AML-193 (cell line): Measurements from ENCODE around the gene IER3.
"Not testable (repeated sequence)": the region's sequence is repeated elsewhere in the genome, so short reads cannot be mapped to it uniquely, and the experiment has no call there.

Experiments used
- DNase-seq, 2 experiments: peaks; one replicate each; lab custom pipeline; 2025; lab: John Stamatoyannopoulos, UW

The IER3 gene

DNA sequence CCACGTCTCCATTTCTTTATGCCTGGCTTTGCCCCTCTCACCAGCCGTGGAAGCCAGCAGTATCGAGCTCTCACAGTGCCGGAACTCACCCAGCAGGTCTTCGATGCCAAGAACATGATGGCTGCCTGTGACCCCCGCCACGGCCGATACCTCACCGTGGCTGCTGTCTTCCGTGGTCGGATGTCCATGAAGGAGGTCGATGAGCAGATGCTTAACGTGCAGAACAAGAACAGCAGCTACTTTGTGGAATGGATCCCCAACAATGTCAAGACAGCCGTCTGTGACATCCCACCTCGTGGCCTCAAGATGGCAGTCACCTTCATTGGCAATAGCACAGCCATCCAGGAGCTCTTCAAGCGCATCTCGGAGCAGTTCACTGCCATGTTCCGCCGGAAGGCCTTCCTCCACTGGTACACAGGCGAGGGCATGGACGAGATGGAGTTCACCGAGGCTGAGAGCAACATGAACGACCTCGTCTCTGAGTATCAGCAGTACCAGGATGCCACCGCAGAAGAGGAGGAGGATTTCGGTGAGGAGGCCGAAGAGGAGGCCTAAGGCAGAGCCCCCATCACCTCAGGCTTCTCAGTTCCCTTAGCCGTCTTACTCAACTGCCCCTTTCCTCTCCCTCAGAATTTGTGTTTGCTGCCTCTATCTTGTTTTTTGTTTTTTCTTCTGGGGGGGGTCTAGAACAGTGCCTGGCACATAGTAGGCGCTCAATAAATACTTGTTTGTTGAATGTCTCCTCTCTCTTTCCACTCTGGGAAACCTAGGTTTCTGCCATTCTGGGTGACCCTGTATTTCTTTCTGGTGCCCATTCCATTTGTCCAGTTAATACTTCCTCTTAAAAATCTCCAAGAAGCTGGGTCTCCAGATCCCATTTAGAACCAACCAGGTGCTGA lies 20.3 kb downstream of the IER3 start:
- DNase-seq = not testable (repeated sequence)

DNA sequence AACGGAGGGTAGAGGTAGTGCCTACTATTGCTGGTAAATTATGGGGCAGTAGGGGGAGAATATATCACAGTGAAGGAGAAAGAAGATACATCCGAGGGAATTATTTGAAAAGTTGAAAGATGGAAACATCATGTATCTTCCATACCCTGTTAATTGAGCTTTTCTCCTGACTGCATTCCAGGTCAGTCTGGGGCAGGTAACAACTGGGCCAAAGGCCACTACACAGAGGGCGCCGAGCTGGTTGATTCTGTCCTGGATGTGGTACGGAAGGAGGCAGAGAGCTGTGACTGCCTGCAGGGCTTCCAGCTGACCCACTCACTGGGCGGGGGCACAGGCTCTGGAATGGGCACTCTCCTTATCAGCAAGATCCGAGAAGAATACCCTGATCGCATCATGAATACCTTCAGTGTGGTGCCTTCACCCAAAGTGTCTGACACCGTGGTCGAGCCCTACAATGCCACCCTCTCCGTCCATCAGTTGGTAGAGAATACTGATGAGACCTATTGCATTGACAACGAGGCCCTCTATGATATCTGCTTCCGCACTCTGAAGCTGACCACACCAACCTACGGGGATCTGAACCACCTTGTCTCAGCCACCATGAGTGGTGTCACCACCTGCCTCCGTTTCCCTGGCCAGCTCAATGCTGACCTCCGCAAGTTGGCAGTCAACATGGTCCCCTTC lies 21.0 kb downstream of the IER3 start:
- DNase-seq = not testable (repeated sequence)

DNA sequence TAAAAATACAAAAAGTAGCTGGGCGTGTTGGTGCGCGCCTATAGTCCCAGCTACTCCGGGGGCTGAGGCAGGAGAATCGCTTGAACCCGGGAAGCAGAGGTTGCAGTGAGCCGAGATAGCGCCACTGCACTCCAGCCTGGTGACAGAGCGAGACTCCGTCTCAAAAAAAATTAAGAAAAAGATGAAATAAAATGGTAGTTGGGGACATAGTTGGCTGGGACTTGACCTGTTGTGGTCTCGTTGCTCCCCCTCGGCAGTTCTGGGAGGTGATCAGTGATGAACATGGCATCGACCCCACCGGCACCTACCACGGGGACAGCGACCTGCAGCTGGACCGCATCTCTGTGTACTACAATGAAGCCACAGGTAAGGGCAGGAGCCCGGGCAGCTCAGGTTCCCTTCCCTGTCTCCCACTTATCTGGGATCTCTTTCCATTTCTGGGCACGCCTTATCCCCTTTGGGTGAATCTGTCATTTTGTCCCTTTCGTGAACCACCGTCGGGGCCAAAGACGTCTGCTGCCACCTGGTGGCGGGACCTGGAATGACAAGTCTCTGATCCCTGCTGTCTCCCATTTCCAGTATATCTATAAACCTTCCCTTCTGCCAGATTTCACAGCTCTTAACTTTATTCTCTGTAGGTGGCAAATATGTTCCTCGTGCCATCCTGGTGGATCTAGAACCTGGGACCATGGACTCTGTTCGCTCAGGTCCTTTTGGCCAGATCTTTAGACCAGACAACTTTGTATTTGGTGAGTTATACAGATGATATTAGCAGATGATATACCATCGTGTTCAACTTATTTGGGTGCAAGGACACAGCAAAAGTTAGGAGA lies 21.9 kb downstream of the IER3 start:
- peak; percentile 64 to 69 for DNase-seq

DNA sequence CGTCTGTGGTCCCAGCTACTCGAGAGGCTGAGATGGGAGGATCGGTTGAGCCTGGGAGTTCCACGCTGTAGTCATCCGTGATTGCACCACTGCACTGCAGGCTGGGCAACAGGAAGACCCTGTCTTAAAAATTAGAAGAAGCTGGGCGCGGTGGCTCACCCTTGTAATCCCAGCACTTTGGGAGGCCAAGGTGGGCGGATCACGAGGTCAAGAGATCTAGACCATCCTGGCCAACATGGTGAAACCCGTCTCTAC lies 22.4 kb downstream of the IER3 start:
- not testable (repeated sequence) for DNase-seq

DNA sequence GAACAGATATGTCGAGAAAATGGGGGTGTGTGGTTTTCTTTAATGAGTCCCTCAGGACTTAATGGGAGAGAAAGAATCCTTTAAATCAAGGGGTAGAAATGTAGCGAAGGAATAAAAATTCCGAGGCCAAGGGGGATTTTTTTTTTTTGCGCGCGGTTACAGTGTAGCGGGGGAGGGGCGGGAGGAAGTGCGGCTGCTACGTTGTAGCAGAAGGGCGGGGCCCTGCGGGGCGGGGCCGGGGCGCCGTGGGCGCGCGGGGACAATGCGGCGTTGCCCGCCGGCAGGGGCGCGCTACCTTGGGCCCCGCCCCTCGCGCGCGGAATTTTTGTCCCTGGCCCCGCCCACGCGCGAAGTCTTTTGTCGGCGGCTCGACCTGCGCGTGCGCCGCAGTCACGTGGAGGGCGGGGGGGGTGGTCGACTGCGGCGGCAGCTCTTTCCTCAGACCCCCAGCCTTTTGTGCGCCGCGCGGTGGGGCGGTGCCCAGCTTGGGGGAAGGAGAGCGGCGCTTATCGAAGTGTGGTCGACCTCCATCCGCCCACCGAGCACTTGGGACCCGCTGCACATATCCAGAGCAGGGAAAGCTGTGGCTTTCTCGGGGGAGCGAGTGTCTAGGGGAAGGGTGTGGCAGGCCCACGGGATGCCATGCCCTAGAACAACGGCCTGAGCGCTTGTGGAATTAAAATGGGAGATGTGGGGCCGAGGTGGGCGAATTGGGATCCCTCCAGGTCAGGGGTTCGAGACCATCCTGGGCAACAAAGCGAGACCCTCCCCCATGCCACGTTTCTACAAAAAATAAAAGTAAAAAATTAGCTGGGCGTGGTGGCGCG lies 22.9 kb downstream of the IER3 start:
- DNase-seq = peak; percentile 90 to 93

DNA sequence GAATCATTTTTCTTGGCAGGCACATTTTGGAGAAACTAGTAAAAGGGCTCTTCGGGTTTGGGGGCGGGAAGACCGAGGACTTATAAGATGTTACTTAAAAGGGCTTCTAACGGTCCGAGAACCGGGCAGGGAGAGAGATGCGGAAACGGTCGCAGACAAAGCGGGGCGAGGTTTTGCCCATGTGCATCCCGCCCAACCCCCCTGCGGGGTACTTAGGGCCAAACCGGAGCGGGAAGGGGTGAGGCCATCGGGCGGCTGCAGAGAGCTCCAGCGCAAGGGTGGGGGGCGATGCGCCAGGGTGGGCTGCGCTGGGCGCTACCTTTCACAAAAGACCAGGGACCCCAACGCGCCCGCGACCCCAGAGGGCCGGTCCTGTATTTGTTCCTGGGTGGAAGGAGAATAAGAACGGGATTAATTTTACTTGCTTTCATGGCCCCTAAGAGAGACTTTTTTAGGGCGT lies 23.6 kb downstream of the IER3 start:
- DNase-seq = peak; percentile 66 to 67

DNA sequence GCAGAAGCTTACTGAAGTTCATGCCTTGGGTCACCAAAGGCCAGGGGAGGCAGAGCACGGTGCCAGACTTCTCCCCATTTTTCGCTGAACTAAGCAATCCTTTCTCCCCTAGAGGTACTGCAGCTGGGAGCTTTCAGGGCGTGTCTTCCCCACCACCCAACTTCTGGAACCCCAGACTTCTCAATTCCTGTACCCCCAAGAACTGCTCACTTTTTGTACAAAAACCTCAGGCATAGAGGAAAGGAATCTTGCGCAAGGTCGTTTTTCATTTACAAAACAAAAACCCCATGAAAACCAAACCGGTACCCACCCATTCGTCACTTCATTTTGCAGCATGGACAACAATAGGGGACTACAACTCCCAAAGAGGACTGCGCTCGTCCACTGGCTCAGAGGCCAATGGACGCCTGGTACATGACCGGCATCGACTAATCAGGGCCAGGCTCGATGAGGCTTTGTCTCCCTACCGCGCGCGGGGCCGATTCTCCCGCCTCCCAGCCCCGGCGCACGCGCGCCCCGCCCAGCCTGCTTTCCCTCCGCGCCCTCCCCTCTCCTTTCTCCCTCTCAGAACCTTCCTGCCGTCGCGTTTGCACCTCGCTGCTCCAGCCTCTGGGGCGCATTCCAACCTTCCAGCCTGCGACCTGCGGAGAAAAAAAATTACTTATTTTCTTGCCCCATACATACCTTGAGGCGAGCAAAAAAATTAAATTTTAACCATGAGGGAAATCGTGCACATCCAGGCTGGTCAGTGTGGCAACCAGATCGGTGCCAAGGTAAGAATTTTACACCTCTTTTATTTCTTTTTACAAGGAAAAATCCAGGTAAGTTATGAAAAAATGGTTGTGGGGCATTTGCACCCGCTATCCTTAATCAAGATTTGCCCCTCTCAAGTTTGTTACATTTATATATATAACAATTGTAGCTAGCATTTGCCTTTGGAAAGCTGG lies 24.3 kb downstream of the IER3 start, which contains the start of gene TUBB:
Gene TUBB, plus strand, starts transcription at position 562 of the 947 bp plus-strand sequence. Its CDS starts 155 bp downstream, at position 717.
- peak; percentile 99 for DNase-seq

DNA sequence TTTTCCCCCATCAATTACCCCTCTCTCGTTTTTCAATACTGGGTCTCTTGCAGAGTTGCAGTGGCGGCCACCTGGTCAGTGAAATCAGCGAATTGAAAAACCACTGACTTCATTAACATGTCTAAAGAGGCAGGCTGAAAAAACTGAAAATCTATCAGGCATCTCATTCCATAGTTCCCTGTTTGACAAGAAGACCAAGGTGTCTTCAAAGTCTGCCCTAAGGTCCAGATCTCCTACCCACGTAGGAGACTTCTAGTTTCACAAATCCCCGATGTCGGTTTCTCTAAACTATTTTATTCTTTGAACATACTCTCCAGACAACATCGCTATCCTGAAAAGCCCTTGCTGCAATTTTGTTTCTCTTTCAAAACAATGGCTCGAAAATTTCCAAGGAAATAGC lies 25.0 kb downstream of the IER3 start:
- DNase-seq = no peak

DNA sequence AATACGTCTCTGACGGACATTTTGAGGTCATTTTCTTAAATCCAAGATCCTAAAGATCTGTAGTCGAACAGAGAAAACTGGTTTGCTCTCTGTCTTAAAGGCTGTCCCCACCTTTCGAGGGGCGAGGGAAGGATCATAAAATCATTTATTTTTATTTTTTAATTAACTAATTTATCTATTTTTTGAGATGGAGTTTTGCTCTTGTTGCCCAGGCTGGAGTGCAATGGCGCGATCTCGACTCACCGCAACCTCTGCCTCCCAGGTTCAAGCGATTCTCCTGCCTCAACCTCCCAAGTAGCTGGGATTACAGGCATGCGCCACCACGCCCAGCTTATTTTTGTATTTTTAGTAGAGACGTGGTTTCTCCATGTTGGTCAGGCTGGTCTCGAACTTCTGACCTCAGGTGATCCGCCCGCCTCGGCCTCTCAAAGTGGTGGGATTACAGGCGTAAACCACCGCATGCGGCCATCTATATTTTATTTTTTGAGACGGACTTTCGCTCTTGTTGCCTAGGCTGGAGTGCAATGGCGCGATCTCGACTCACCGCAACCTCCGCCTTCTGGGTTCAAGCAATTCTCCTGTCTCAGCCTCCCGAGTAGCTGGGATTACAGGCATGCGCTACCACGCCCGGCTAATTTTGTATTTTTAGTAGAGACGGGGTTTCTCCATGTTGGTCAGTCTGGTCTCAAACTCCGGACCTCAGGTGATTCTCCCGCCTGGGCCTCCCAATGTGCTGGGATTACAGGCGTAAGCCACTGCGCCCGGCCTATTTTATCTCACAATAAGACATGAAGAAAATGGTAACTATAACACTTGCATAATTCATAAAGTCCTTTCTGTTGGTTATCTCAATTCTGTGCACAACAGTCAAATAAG lies 26.3 kb downstream of the IER3 start:
- DNase-seq = not testable (repeated sequence)

DNA sequence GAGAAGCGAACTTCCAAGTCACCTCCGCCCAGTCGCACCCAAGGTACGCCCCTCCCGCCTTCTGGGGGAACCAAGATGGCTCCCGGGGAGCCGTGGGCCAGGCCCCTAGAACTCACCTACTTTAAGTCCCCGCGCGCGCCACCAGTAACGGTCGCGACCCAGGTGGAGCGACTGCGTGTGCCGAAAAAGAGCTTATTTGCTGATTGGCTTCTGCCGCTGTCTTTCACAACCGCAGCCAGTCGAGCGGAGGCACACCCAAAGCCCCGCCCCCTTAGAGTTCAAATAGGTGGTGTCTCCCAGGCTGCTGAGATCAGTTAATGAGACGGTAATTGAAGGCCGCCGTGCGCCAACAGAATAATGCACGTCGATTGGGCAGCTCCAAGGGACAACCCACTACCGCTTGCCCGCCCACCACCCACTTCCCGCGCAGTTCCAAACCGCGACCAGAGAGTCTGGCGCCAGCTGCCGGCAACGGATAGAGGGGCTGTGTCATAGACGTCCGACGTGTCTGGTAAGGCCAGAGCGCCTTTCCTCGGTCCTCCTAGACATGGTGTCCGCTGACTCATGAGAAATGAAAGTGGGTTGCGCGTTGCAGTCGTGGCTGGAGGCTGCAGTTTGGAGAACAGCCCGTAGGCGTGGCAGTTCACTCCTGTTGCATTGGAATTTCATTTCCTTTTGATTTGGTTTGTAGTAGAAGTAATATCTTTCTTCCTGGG lies 27.1 kb downstream of the IER3 start, which contains the start of gene MDC1:
Gene MDC1, minus strand, starts transcription at position 153 of the 716 bp plus-strand sequence. CDS start 2,106 bp downstream, outside the sequence.
- peak; percentile 100 for DNase-seq

DNA sequence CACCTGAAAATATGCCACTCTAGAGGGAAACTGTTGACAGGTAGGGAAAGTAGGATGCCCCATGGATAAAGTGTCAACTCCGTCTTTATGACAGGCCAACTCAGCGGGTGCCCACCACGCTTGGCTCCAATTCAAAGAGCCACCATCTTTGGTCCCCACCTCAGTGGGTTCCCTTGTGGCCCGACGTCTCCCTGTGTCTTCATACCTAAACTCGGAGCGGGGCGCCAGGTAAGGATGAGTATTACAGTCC lies 27.5 kb downstream of the IER3 start:
- DNase-seq = no peak

DNA sequence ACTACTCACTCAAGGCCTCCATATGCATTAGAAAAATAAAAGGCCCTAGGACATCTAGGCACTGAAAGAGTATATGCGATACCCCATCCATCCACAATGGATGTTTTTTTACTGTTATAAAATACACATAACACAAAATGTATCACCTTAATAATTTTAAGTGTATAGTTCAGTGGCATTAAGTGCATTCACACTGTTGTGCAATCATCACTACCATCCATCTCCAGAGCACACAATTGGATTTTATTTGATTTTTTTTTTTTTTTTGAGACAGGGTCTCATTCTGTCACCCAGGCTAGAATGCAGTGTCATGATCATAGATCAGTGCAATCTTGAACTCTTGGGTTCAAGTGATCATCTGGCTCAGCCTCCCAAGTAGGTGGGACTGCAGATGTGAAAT lies 30.1 kb downstream of the IER3 start:
- no peak for DNase-seq

DNA sequence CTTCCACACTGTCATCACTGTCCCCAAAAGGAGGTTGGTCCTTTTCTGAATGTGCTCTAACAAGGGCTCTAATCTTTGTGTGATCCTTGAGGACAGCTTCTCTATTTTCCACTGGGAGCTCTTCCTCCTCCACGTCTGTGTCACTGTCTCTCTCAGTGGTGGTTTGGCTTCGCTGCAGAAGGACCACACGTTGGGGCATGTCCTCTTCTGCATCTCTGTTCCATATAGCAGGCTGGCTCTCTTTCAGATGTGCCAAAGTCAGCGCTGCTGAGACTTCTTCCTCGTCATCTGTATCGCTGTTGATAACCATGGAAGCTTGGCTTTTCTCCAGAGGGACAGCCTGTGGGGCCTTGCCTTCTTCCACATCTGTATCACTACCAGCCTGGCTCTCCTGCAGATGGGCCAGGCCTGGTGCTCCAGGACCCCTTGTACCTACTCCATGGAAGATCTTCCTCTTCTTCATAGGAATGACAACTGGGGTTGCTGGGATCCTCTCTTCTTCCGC lies 31.9 kb downstream of the IER3 start:
- DNase-seq = no peak

DNA sequence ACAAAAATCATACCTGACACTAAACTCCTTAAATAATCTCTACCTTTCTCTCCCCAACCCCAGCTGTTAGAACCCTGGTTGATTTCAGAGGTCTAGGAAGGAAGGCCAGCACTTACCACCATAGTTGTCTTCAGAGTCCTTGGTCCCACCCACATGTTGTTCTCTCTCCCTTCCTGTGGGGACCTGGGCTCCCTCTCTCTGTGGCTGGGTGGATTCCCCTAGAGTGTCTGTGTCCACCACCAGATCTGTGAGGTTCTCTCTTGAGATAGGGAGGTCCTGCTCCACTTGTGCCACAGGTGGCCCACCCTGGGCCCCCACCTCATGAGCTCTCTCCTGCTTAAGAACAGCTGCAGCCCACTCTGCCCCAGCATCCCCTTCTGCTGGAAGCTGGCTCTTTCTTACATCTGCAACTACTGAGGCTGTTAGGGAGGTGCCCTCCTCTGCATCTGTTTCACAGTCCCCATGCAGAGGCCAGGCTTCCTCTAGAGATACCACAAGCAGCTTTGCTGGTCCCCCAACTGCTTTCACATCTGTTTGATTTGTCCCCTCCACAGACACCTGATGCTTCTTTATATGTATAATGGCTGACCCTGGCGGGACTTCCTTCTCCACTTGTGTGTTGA lies 32.5 kb downstream of the IER3 start:
- no peak for DNase-seq

DNA sequence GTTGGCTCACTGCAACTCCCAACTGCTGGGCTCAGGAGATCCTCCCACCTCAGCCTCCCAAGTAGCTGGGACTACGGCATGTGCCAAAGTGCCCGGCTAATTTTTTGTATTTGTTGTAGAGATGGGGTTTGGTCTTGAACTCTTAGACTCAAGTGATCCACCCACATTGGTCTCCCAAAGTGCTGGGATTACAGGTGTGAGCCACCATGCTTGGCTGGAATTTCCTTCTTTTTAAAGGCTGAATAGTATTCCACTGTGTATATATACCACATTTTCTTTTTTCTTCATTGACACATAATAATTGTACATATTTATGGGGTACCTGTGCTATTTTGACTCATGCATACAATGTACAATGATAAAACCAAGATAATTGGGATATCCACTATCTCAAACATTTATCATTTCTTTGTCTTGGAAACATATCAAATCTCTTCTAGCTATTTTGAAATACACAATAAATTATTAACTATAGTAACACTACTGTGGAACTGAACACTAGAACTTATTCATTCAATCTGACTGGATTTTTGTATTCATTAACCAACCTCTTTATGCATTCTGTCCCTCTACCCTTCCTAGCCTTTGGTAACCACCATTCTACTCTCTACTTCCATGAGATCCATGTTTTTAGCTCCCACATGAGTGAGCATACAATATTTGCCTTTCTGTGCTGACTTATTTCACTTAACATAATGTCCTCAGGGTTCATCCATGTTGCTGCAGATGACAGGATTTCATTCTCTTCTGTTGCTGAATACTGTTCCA lies 35.1 kb downstream of the IER3 start:
- no peak for DNase-seq

DNA sequence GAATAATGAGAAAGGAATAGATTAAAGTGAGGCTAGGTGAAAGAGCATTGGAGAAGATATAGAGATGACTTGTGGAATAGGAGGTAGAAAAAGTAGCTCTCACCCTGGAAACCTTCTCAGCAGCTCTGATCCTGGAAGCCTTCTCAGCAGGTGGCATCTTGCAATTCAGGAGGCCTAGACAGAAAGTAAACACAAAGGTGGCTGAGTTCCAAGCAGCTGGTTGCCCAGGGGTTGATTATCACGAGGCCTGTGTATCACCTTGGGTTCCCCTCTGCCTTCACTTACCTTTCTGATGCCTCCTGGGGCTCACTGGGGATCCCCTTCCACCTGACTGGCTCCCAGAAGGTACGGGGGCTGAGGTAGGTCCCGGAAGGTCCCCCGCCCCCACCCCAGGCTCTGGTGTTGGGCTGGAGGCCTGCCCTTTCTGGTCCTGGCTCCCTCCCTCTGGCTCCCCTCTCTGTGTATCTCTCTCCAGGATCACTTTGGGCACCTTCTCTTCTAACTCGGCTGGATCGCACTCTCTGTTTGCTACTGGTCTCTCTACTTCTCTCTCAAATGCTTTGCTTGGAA lies 37.0 kb downstream of the IER3 start:
- no peak for DNase-seq

DNA sequence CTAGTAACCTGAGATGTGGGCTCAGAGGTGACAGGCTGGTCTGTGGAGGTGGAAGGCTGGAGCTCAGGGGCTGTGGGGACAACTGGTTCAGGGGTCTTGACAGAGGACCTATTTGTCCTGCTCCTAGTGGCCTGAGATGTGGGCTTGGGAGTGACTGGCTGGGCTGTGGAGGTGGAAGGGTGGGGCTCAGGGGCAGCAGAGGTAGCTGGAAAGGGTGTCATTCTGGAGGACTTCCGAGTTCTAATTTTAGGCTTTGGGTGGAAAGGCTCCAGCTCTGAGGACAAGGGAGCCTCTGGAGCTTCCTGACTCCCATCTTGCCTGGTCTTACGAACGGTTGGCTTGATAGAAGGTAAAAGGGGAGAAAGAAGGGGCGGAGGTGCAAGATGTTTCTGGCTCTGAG lies 38.7 kb downstream of the IER3 start:
- DNase-seq = no peak
